NCI-H82 (cell line): Measurements from ENCODE around the gene TUBGCP6.

Source experiments
- DNase-seq: peaks from one replicate; lab custom pipeline; 2025; lab: John Stamatoyannopoulos, UW

The TUBGCP6 gene

DNA sequence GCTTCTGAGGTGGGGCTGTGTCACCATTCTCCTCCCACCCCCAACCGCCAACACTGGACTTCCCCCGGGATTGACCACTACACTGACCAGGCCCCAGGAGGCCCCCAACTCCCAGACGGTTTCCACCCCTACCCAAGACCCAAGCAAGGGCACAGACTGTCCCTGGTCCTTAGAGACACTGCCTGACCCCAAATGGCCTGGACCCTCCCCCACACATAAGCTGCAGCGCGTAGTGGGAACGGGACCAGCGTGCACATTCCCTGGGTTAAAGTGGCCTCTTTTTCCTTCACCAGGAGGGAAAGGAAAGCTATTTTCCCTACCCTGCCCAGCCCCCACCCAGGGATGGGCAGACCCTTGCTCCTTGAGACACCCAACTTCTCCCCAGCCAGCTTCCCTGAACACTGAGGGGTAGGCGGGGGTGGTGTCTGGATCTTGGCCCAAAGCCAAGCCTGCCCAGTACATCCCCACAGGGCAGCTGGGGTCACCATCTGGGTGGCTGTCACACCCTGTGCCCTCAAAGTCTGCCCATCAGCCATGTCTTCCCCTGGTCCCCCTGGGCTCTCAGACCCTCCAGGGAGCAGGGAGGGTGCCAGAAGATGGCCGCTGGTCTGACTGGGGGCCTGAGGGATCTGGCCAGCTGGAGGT is 18.3 kb upstream of the TUBGCP6 start:
- DNase-seq: peak; percentile 57

- DNase-seq: peak; percentile 40
Measured at GRCh38 chr22:50262460-50262911, 17.7 kb upstream of the TUBGCP6 start.

GRCh38 chr22:50261615-50262459 is 17.0 kb upstream of the TUBGCP6 start, which contains the start of gene MAPK12:
TSS of gene MAPK12 (minus strand) at chr22:50261683. CDS start at chr22:50261509, 174 bp downstream.
- peak; percentile 68 for DNase-seq

DNA sequence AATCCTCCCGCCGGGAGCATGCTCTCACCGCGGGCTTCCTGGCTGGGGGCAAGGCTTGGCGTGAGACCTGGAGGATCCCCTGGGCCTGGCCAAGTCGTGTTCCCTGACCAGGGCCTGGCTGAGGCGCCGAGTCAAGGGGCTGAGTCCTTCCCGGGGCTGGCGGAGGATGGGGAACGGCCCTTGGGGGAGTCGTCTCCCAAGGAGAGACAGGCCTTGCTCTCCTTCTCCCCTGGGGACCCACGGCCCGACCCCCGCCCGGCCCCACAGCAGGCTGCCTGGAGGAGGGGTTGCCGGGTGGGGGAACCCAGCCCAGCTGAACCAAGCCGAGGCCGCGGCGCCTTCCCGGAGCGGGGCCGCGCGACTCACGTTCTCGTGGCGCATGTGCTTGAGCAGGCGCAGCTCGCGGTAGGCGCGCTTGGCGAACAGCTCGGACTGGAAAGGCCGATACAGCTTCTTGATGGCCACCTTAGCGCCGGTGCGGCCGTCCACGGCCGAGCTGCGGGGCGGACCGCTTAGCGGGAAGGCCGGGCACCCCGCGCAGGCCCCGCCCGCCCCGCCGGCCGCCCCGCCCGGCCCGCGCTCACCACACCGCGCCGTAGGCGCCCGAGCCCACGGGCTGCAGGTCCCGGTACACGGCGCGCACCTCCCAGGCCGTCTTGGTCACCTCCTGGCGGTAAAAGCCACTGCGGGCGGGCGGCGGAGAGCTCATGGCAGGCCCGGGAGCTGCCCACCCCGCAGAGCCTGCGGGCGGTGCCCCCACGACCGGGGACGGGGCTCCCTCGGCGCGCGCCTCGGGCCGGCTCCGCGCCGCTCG is 16.2 kb upstream of the TUBGCP6 start:
- peak; percentile 54 for DNase-seq

DNA sequence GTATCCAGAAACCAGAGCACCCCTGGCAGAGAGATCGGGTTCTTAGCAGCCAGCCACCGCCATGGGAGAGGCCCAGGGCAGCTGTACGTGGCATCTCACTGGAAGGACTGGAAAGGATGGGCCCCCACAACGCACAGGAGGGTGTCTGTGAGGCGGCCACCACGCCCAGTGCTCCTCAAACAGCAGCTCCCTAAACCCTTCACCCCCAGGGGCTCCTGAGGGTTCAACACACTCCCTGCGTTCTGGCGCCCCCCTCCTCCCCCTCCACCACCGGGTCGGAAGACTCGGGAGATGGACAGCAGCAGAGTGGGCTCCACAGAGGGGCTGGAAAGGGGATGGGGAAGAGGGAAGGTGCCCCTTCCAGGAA is 15.6 kb upstream of the TUBGCP6 start:
- DNase-seq: no peak

DNA sequence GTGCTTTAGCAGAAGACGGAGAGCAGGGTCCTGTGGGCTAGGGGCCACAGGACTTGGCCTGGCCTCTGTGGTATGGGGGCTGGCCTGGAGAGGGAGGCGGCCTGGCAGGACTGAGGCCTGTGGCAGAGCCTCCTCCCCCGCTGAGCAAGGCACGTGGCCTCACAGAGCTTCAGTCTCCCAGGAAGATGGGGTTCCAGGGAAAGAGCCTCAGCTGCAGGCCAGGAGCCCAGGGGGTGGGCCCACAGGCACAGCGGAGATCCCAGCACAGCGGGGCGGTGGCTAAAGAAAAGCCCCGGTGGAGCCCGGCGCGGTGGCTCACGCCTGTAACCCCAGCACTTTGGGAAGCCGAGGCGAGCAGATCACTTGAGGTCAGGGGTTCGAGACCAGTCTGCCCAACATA is 14.5 kb upstream of the TUBGCP6 start:
- no peak for DNase-seq

GRCh38 chr22:50258361-50259292 is 13.8 kb upstream of the TUBGCP6 start:
- DNase-seq: no peak

DNA sequence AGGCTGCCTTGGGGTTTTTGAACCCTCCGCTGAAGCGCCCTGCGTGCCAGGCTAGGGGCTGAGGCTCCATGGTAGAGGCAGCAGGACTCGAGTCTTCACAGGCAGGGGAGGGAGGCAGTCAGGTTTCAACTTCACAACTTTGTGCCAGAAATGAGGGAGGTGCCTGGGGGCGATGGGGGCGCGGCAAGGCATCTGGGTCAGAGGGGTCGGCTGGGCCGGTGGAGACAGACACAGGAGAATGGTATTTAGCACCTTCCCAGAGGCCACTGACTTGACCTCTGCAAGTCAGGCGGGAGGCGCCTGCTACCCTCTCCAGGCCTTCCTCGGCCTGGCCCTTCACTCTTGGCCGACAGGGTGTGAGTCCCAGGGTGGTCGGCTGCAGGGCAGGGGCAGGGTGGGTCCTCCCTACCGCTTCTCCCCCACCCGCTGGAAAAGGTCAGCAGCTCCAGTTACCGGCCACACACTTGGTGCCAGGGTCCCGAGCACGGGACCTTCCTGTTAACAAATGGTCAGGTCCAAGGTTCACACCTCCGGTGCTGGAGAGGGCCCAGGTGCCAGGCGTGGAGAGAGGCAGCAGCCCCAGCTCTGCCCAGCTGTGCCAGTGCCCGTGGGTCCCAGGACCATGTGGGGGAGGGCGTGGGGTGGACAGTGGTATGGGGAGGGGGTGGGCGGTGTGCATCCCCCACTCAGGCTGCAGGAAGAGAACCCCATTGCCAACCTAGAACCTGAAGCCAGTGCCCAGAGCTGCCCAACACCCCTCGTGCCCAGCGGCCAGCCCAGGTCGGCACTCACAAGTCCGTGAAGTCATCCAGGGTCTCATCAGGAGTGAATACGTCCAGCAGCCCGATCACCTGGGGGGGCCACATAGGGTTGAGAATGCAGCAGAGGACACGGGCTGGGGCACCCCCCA is 12.9 kb upstream of the TUBGCP6 start:
- no peak for DNase-seq

GRCh38 chr22:50257041-50257440 is 12.2 kb upstream of the TUBGCP6 start:
- DNase-seq: no peak

DNA sequence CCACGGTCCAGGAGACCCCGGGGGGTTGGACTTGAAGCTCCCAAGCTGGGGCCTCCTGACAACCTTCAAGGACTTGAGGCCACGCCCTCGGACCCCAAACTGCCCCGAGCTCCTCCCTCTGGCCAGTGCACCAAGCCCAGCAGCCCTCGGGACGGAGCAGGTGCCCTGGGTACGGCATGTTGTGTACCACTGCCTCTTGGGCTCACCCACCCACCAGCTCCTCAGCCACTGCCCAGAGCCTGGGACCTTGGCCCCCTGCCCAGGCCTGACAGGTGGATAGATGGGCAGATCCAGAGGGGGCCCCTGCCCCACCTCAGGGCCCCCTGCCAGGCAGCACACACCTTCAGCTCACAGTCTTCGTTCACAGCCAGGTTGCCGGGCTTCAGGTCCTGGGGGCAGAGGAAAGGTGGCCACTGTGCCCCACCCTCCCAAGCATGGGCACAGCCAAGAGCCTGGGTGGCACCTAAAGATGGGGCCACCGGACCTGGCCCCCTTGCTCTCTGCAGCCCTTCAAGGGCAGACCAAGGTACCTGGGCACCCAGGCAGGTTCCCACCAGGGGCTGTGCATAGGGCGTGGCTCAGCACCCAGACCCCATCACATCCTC is 11.5 kb upstream of the TUBGCP6 start:
- no peak for DNase-seq

DNA sequence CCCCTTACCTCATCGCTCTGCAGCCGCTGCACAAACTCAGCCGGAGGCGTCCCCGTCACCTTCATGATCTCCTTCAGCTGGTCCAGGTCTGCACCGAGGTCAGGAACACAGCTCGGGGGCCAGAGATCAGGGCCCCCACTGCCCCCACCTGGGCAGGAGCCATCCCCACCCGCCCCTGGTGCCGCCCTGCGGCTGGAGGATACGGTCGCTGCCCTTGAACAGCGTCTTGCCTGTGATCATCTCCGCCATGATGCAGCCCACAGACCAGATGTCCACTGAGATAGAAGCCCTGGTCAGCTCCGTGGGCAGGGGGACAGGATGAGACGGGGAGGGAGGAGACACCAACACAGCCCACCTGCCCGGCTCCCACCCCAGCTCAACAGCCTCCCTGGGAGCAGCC is 10.8 kb upstream of the TUBGCP6 start:
- DNase-seq: no peak

DNA sequence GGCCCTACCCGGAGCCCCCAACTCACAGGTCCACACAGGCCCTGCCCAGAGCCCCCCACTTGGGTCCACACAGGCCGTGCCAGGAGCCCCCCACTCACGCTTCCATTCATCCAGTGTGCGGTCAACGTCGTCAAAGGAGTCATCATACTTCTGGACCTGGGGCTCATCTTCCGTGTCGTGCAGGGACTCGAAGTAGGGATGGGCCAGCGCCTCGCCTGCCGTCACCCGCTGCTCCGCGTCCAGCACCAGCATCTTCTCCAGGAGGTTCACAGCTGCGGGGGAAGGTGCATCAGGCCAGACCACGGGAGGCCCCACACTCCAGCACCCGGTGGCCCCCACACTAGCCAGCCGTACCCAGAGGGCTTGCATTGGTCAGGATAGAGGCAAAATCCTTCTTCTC is 10.3 kb upstream of the TUBGCP6 start:
- no peak for DNase-seq

DNA sequence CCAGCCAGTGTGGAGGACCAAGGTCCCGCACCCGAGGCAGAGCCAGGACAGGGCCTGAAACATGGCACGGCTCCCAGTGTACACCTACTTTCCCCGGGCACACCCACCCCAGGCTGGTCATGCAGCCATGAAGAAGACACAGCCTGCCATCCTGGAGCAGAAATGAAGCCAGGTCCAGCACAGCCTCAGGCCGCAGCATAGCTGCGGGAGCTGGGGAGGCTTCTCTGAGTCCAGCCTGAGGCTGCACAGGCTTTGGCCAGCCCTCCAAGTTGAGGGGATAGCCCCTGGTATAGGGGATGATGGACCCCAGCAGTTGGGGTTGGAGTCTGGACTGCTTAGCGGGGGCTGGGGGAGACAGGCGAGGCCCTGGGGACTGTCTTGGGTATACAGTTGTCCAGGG is 9.1 kb upstream of the TUBGCP6 start:
- no peak for DNase-seq

GRCh38 chr22:50253046-50253915 is 8.5 kb upstream of the TUBGCP6 start:
- no peak for DNase-seq

DNA sequence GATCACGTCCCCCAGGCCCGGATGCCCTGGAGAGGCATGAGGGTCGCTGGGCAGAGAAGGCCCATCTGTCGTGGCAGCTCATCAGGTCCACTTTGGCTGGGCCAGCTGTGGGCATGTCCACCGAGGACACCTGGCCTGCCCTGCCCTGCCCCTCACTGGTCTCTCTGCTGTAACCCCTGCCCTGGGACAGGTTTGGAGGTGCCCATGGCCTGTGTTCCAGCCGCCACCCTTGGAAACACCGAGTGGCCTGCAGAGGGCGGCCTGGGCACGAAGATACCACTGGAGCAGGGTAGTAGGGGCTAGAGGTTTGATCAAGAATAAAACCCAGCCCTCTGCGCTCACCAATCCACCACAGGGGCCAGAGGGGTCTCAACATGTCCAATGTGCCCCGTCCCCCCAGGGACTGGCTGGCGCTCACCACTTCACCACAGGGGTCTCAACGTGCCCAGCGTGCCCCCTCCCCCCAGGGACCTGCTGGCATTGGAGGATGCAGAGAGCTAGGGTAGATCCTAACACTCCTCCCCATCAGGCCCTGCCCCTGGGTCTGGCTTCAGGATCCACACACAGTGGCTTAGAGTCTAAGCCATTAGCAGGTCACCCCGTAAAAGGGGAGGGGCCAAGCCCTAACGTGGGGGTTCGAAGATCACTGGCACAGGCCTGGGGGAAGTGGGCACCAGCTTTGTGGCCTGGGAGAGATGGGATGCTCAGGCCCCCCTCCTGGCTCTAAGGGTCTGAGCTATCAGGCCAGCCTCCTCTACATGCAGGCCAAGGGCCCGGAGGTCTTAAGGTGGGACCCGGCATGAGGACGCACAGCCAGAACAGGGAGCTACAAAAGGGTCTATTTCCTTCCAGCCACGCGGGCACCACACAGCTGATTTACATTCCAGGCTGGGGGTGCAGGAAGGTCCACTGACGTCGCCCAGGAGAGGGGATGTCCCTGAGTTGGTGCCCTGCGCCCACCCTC is 7.5 kb upstream of the TUBGCP6 start:
- peak; percentile 59 for DNase-seq

DNA sequence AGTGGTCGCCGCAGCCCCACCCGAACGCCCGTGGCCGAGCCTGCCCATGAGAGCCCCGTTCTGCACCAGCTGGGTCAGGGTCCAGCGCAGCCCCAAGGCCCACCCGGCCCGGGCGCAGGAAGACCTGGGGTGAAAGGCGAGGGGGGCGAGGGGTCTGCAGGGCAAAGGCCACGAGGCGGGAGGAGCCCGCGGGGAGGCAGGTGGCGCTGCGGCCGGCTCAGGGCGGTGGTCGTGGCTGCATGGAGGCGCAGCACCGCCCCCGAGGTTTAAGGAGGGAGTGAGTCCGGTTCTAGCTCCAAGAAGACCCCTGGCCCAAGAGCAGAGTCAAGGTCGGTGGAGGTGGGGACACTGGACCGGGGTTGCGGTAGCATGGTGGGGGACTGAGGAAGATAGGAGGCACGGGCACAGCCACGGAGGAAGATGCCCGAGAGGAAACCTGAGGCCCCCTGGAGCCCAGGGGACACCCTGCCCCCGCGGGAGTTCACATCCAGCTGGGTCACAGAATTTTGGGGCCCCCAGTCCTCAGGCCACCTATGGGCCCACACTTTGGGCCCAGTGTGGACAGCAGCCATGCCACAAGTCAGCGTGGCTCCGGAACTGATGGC is 6.8 kb upstream of the TUBGCP6 start:
- no peak for DNase-seq
